ENCODE measurements around the gene NPFFR1. TPM values are rescaled to one million over a fixed set of nuclear protein-coding genes. Genes with fewer than 3 reads are reported as not detected.
"Not testable (repeated sequence)": the region's sequence is repeated elsewhere in the genome, so short reads cannot be mapped to it uniquely, and the experiment has no call there.

The NPFFR1 gene
- total and polyA plus RNA-seq, 7 donors, result under 0.01 to 0.01 TPM; not detected in 5

- Histone ChIP-seq H3K9me3 (no peaks in the 10 kb centered on the region), H3K4me3 (no peak overlapping the region), H3K36me3 (ENCODE audit: insufficient read depth in 1 of 2, low read depth in 1 of 2) (no peaks in the 10 kb centered on the region), H3K27ac (no peak overlapping the region), H3K27me3 (ENCODE audit: insufficient read depth in 3 of 3, low read length in 2 of 3) (peaks cover 0 to 18% (median 8%) of the 10 kb centered on the region in 3 donors), H3K4me1 (no peaks in the 10 kb centered on the region)
- 67 to 80% (median 71%) methylated on average over 1 of the region's 1 CpG for WGBS, 3 donors
- DNase-seq (no peak), ATAC-seq (no peak)
- TF ChIP-seq, protein P1, sequence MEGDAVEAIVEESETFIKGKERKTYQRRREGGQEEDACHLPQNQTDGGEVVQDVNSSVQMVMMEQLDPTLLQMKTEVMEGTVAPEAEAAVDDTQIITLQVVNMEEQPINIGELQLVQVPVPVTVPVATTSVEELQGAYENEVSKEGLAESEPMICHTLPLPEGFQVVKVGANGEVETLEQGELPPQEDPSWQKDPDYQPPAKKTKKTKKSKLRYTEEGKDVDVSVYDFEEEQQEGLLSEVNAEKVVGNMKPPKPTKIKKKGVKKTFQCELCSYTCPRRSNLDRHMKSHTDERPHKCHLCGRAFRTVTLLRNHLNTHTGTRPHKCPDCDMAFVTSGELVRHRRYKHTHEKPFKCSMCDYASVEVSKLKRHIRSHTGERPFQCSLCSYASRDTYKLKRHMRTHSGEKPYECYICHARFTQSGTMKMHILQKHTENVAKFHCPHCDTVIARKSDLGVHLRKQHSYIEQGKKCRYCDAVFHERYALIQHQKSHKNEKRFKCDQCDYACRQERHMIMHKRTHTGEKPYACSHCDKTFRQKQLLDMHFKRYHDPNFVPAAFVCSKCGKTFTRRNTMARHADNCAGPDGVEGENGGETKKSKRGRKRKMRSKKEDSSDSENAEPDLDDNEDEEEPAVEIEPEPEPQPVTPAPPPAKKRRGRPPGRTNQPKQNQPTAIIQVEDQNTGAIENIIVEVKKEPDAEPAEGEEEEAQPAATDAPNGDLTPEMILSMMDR (IDR thresholded peaks at IDR 0.05), result no peak
- intact Hi-C loops (cut with DNase I), result no loop called here
These were observed 23.5 kb downstream of the NPFFR1 start for GRCh38 chr10:70260259-70260658.

GRCh38 chr10:70258216-70258615 is 25.6 kb downstream of the NPFFR1 start:
- H3K9me3 ChIP-seq, result no peaks in the 10 kb centered on the region
- 64 to 82% (median 73%) methylated on average over 1 of the region's 1 CpG for WGBS, 3 donors
- H3K36me3 ChIP-seq (ENCODE audit: insufficient read depth in 1 of 2, low read depth in 1 of 2), result no peaks in the 10 kb centered on the region
- H3K4me1 ChIP-seq, result no peaks in the 10 kb centered on the region
- ATAC-seq, result no peak
- no peak overlapping the region for H3K4me3 ChIP-seq
- intact Hi-C loops (cut with DNase I), result no loop called here
- peaks cover 0 to 37% (median 16%) of the 10 kb centered on the region in 3 donors for H3K27me3 ChIP-seq (ENCODE audit: insufficient read depth in 3 of 3, low read length in 2 of 3)
- TF ChIP-seq, protein P1 (IDR thresholded peaks at IDR 0.05), result no peak
- DNase-seq, result no peak
- H3K27ac ChIP-seq, result no peak overlapping the region

DNA sequence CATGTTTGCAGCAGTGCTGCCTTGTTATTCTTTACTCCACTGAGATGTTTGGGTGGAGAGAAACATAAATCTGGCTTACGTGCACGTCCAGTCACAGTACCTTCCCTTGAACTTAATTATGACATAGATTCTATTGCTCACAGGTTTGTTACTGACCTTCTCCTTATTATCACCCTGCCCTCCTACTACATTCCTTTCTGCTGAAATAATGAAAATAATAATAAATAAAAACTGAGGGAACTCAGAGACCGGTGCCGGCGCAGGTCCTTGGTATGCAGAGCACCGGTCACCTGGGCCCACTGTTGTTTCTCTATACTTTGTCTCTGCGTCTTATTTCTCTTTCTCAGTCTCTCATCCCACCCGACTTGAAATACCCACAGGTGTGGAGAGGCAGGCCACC is 26.0 kb downstream of the NPFFR1 start:
- H3K4me1 ChIP-seq; ATAC-seq; H3K9me3 ChIP-seq; intact Hi-C loops (cut with DNase I); DNase-seq; H3K27ac ChIP-seq; H3K36me3 ChIP-seq (ENCODE audit: insufficient read depth in 1 of 2, low read depth in 1 of 2); H3K4me3 ChIP-seq: not testable (repeated sequence)
- 82 to 92% (median 86%) methylated on average over 8 of the region's 8 CpGs for WGBS, 3 donors
- H3K27me3 ChIP-seq (ENCODE audit: insufficient read depth in 3 of 3, low read length in 2 of 3), result peaks cover 0 to 39% (median 17%) of the 10 kb centered on the region in 3 donors

GRCh38 chr10:70256463-70256862 is 27.3 kb downstream of the NPFFR1 start:
- Histone ChIP-seq H3K4me1 (no peaks in the 10 kb centered on the region), H3K9me3 (no peaks in the 10 kb centered on the region), H3K36me3 (ENCODE audit: insufficient read depth in 1 of 2, low read depth in 1 of 2) (no peaks in the 10 kb centered on the region), H3K27ac (no peak overlapping the region), H3K27me3 (ENCODE audit: insufficient read depth in 3 of 3, low read length in 2 of 3) (peaks cover 0 to 39% (median 21%) of the 10 kb centered on the region in 3 donors), H3K4me3 (no peak overlapping the region)
- WGBS, 3 donors, result 86 to 88% (median 87%) methylated on average over 2 of the region's 2 CpGs
- TF ChIP-seq, protein P1 (IDR thresholded peaks at IDR 0.05), result no peak
- intact Hi-C loops (cut with DNase I), result no loop called here
- no peak for ATAC-seq
- DNase-seq, result no peak

GRCh38 chr10:70255329-70256299 is 28.2 kb downstream of the NPFFR1 start:
- WGBS, 3 donors, result 18 to 20% (median 20%) methylated on average over 65 to 73 of the region's 73 CpGs
- peak in 1 of 2 donors; percentile 25 for DNase-seq
- Histone ChIP-seq H3K4me3 (peak overlapping the region; percentile 36), H3K27me3 (ENCODE audit: insufficient read depth in 3 of 3, low read length in 2 of 3) (peaks cover 0 to 39% (median 21%) of the 10 kb centered on the region in 3 donors), H3K36me3 (ENCODE audit: insufficient read depth in 1 of 2, low read depth in 1 of 2) (no peaks in the 10 kb centered on the region), H3K27ac (no peak overlapping the region), H3K9me3 (no peaks in the 10 kb centered on the region), H3K4me1 (no peaks in the 10 kb centered on the region)
- peak in 3 of 4 donors; percentile 43 to 72 (median 56) for ATAC-seq
- TF ChIP-seq, protein P1 (IDR thresholded peaks at IDR 0.05), result no peak
- intact Hi-C loops (cut with DNase I), result no loop called here

Measured in psoas muscle (tissue), 8 donors.